GM12801 (cell line): ENCODE measurements around the gene OR14A16.

ENCODE experiments used
- TF ChIP-seq, protein P1 (sequence below): IDR thresholded peaks from one replicate; pipeline ENCODE4 v1.5.1; 2011; ENCODE audit warnings: control low read depth; ENCODE audit not compliant: insufficient read length; ENCODE audit errors: extremely low read depth

OR14A16 gene

DNA sequence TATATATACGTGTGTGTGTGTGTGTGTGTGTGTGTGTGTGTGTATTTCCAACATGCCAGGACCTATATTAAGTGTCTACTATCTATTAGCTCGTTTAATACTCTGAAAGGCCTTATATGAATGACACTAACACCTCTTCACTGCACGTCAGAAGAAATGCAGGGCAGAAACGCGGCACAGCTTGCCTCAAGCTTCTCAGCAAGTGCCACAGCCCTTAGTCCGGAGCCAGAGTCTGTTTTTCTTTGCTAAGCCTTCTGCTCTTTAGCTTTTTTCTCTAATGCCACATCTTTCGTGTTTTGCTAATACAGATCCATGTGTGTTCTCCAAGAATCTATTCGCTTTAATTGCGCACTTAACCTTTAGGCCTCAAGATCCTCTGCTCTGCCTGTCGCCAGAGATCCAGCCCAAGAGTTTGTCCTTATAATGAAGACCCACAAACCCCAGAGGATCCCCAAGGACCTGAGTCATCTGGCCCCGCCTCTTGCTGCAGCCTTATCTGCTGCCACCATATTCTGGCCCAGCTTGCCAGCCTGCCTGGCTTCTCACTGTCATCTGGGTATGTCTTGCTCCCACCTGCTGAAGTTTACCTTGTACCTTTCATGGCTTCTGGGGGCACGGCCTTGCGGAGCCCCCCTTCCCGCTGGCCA is 31.1 kb upstream of the OR14A16 start:
- TF ChIP-seq, protein P1, sequence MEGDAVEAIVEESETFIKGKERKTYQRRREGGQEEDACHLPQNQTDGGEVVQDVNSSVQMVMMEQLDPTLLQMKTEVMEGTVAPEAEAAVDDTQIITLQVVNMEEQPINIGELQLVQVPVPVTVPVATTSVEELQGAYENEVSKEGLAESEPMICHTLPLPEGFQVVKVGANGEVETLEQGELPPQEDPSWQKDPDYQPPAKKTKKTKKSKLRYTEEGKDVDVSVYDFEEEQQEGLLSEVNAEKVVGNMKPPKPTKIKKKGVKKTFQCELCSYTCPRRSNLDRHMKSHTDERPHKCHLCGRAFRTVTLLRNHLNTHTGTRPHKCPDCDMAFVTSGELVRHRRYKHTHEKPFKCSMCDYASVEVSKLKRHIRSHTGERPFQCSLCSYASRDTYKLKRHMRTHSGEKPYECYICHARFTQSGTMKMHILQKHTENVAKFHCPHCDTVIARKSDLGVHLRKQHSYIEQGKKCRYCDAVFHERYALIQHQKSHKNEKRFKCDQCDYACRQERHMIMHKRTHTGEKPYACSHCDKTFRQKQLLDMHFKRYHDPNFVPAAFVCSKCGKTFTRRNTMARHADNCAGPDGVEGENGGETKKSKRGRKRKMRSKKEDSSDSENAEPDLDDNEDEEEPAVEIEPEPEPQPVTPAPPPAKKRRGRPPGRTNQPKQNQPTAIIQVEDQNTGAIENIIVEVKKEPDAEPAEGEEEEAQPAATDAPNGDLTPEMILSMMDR, result no peak

DNA sequence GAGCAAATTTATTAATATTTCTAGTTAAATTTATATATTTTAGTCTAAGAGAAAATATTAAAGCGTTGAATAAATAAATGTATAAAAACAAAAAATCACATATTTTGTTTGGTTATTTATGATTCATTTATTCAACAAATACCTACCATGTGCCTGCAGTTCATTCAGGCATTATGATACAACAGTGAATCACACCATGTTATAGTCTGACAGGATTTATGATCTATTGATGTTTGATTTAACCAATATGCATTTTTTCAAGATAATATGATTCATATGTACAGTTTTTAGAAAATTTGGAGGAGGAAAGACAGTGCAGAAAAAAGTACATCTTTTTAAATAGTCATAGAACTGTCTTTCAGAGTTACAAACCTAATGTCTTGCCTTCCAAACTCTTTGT is 25.7 kb upstream of the OR14A16 start:
- TF ChIP-seq, protein P1, result no peak

DNA sequence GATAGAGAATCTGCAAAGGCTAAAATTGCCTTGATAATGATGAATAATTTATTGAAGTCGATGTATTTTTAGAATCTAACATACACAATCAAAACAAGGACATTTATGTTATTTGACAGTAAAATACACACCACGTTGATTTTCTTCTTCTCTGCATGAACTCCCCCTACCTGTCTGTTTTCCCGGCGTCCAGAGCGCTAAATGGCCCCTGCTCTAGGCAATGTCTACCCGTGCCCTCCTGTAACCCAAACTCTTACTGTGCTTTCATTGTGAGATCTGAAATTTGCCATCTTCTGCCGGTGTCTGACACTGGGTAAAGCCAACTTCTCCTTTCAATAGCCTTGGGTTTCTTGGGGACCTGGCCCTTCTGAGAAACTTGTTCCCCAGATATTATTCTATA is 24.4 kb upstream of the OR14A16 start:
- TF ChIP-seq, protein P1, result no peak

DNA sequence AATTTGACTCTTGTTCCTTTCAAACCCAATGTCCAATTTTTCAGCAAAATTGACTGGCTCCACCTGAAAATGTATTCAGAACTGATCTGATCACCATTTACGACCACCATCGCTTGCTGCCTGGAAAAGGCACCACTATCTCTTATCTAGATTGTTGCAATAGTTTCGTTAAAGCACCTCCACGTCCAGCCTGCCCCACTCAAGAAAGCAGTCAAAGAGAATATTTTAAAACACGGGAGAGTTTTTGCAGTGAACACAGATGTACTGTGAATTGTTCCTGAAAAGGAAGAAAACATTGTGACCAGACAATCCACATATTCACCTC is 21.7 kb upstream of the OR14A16 start:
- TF ChIP-seq, protein P1, result no peak

- TF ChIP-seq, protein P1, result no peak
Observed at GRCh38 chr1:247845011-247845692, 21.2 kb upstream of the OR14A16 start.

DNA sequence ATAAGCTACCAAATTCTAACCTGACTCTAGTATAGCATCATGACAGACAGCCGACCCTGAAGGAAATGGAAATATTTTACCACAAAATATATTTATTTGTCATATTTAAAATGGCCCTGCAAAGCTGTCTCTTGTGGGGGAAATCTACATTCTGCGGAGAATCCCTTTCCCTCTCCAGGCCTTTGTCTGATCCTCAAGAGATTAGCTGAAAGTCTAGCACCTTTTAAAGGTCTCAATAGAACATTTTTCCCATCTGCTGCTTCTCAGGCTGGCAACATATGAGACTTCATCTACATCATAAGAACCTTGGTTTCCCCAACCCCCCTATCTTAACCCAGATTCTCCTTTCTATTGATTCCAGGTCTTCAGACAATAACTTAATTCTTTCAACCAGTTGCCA is 19.5 kb upstream of the OR14A16 start:
- TF ChIP-seq, protein P1, result no peak

- TF ChIP-seq, protein P1, result no peak
Observed at GRCh38 chr1:247841796-247842195, 17.9 kb upstream of the OR14A16 start, which contains the start of gene OR11L1. Gene OR11L1 (minus strand): TSS chr1:247841896. CDS start chr1:247841896, 0 bp downstream.
